ENCODE data around the gene OR6N1.

GRCh38 chr1:158818560-158818959 is 46.6 kb upstream of the OR6N1 start:
- TF ChIP-seq POLR2A (IDR thresholded peaks at IDR 0.05): no peak
- TF ChIP-seq CTCF (IDR thresholded peaks at IDR 0.05): no peak
- no peak for TF ChIP-seq POLR2AphosphoS5 (IDR thresholded peaks at IDR 0.05)
- no peak for TF ChIP-seq EP300 (IDR thresholded peaks at IDR 0.05; ENCODE audit: low read depth)

Measured in transverse colon (tissue), 4 donors.